Breast epithelium (tissue), 3 donors: ENCODE measurements around the gene GATB.

Source experiments
- POLR2A ChIP-seq: fragments of 450-650 bp; IDR thresholded peaks from one replicate; pipeline ENCODE4 v1.6.1; 2016; ENCODE audit warnings: antibody characterized with exemption, mild to moderate bottlenecking, moderate library complexity
- TF ChIP-seq, protein P1 (sequence below), 3 donors: fragments of 450-650 bp; IDR thresholded peaks; one replicate each; pipeline ENCODE4 v1.5.1; 2016 to 2017; ENCODE audit warnings: antibody characterized with exemption in 3 of 3, mild to moderate bottlenecking in 3 of 3, moderate library complexity in 3 of 3

DNA sequence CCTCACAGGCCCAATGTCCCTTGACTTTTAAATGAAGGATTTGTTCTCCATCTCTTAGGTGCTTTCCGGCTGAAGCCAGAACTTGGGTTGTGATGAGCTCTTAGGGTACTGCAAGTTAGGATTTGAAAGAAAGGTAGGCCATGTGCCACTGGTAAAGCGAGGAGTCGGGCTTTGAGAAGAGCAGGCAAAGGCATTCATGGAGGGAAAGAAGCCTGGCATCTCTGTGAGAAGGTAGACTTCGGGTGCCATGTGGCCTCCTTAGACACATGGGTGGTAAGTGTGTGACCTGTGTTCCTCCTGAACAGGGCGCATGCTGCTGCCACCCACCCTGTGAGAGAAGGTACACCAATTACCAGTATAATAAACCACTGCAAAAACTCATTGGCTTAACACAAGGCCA, 102.9 kb downstream of the GATB start:
- TF ChIP-seq, protein P1, sequence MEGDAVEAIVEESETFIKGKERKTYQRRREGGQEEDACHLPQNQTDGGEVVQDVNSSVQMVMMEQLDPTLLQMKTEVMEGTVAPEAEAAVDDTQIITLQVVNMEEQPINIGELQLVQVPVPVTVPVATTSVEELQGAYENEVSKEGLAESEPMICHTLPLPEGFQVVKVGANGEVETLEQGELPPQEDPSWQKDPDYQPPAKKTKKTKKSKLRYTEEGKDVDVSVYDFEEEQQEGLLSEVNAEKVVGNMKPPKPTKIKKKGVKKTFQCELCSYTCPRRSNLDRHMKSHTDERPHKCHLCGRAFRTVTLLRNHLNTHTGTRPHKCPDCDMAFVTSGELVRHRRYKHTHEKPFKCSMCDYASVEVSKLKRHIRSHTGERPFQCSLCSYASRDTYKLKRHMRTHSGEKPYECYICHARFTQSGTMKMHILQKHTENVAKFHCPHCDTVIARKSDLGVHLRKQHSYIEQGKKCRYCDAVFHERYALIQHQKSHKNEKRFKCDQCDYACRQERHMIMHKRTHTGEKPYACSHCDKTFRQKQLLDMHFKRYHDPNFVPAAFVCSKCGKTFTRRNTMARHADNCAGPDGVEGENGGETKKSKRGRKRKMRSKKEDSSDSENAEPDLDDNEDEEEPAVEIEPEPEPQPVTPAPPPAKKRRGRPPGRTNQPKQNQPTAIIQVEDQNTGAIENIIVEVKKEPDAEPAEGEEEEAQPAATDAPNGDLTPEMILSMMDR (IDR thresholded peaks at IDR 0.05): no peak
- TF ChIP-seq POLR2A: no peak
